PC-3 (cell line): ENCODE results near the gene DOCK8. TPM values are rescaled to one million over a fixed set of nuclear protein-coding genes. Genes with fewer than 3 reads are reported as not detected.
A peak's percentile ranks its signal among the peaks of the same experiment; 100 is the strongest.

ENCODE experiments used
- ATAC-seq: fragments of 200-7000 bp; cut with Tn5 transposase; 2 replicates; pipeline ENCODE4 v1.9.1; 2020; ENCODE audit warnings: mild to moderate bottlenecking, moderate library complexity
- BruUV-seq: library from RNA; stranded (reverse); fragments of 400-500 nt; replicated peaks from 2 replicates; lab custom pipeline; 2021; lab: Mats Ljungman, UMichigan
- CTCF ChIA-PET: fragments of 300-600 bp; sonication (Branson Sonifier 250); formaldehyde crosslinking; loops from one replicate; lab custom pipeline; 2022; ENCODE audit warnings: antibody characterized with exemption; lab: Charles Lee
- POLR2A ChIA-PET: fragments of 300-600 bp; sonication (Branson Sonifier 250); formaldehyde crosslinking; loops from one replicate; lab custom pipeline; 2022; ENCODE audit warnings: antibody characterized with exemption; ENCODE audit not compliant: unreplicated experiment; lab: Charles Lee
- DNase-seq: peaks from one replicate; pipeline ENCODE4 v3.0.0-alpha.2; 2015
- H2AFZ ChIP-seq: fragments of 300-600 bp; sonication (generic); 2 replicates; pipeline ENCODE4 v1.6.0; 2016; ENCODE audit warnings: antibody characterized with exemption, low read length
- H3F3A ChIP-seq: fragments of 300-600 bp; sonication (generic); one replicate; pipeline ENCODE4 v1.6.0; 2017; ENCODE audit warnings: antibody characterized with exemption, low read length, control low read depth, mild to moderate bottlenecking; ENCODE audit not compliant: unreplicated experiment
- H3K27ac ChIP-seq: fragments of 300-600 bp; sonication (generic); 2 replicates; pipeline ENCODE4 v1.5.1; 2016; ENCODE audit warnings: mild to moderate bottlenecking, low read length
- H3K27me3 ChIP-seq: fragments of 300-600 bp; sonication (generic); 2 replicates; pipeline ENCODE4 v1.6.1; 2016; ENCODE audit warnings: low read length, mixed read lengths
- H3K36me3 ChIP-seq: fragments of 300-600 bp; sonication (generic); 2 replicates; pipeline ENCODE4 v1.6.1; 2016; ENCODE audit warnings: low read depth, mixed run types, low read length, mixed read lengths
- H3K4me1 ChIP-seq: fragments of 300-600 bp; sonication (generic); 2 replicates; pipeline ENCODE4 v1.5.1; 2016; ENCODE audit warnings: low read length; ENCODE audit not compliant: insufficient read depth
- H3K4me2 ChIP-seq: fragments of 300-600 bp; sonication (generic); 2 replicates; pipeline ENCODE4 v1.6.0; 2016; ENCODE audit warnings: low read length
- H3K4me3 ChIP-seq: fragments of 300-600 bp; sonication (generic); 2 replicates; pipeline ENCODE4 v1.5.1; 2016; ENCODE audit warnings: mild to moderate bottlenecking, low read length, mixed read lengths
- H3K79me2 ChIP-seq: fragments of 300-600 bp; sonication (generic); 2 replicates; pipeline ENCODE4 v1.6.1; 2017; ENCODE audit warnings: low read length, mixed read lengths
- H3K9ac ChIP-seq: fragments of 300-600 bp; sonication (generic); 2 replicates; pipeline ENCODE4 v1.6.0; 2016; ENCODE audit warnings: mild to moderate bottlenecking, low read length
- H3K9me2 ChIP-seq: fragments of 300-600 bp; sonication (generic); replicated peaks from 2 replicates; pipeline ENCODE4 v1.6.1; 2016; ENCODE audit warnings: mixed run types, low read length, mixed read lengths
- H3K9me3 ChIP-seq: fragments of 300-600 bp; sonication (generic); 2 replicates; pipeline ENCODE4 v1.6.1; 2016; ENCODE audit warnings: low read length, mixed read lengths
- H4K20me1 ChIP-seq: fragments of 300-600 bp; sonication (generic); 2 replicates; pipeline ENCODE4 v1.6.1; 2016; ENCODE audit warnings: low read length, mixed read lengths
- EZH2 ChIP-seq: fragments of 300-600 bp; sonication (generic); IDR thresholded peaks from one replicate; pipeline ENCODE4 v1.6.1; 2017; ENCODE audit warnings: antibody characterized with exemption, mild to moderate bottlenecking, low read length; ENCODE audit not compliant: unreplicated experiment
- EZH2phosphoT487 ChIP-seq: fragments of 300-600 bp; sonication (generic); IDR thresholded peaks from 2 replicates; pipeline ENCODE4 v1.6.1; 2018; ENCODE audit warnings: mild to moderate bottlenecking, antibody characterized with exemption, low read length, borderline replicate concordance
- intact Hi-C: fragments of 100-400 bp; cut with micrococcal nuclease; formaldehyde crosslinking; loops from 2 replicates; pipeline ENCODE4 v1.9.0; 2023
- total RNA-seq: library from RNA; depleted of rRNA; stranded (reverse); fragments of >200 nt; gene quantifications from 2 replicates; pipeline ENCODE4 v1.2.3, GENCODE V29; 2014
- TF ChIP-seq, protein P1 (sequence below): fragments of 300-600 bp; sonication (generic); conservative IDR thresholded peaks from 2 replicates; pipeline ENCODE4 v1.5.1; 2017; ENCODE audit warnings: antibody characterized with exemption, low read depth, mild to moderate bottlenecking, low read length

DOCK8 gene
- total RNA-seq, 1 experiment from 2014 or later: 1.9 TPM

DNA sequence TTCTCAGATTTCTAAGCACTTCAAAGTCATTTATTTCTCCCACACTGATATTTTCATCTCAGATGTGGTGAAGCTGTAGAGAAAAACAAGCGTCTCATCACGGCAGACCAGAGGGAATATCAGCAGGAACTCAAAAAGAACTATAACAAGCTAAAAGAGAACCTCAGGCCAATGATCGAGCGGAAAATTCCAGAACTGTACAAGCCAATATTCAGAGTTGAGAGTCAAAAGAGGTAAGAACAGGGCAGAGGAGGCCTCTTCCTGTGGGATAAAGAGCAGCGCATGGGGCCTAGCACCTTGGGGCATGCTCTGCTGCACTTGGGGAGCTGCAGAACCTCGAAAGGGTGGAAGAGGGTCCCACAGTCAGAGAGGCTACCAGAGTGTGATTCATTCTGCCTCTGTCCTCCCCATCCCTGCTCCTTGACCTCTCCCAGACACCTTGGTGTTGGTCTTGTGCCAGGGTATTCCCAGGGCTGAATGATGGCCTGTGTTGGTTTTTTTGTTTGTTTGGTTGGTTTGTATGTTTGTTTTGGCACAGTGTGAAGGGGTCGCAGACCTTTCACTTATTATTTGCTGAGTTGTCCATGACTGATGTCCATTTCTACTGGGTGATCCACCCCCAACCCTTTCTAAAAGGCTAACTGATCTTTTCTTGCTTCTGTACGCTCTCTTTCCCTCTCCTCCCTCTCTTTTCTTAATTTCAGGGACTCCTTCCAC is 248.9 kb downstream of the DOCK8 start:
- TF ChIP-seq EZH2phosphoT487 (no peak), EZH2 (no peak)
- TF ChIP-seq, protein P1, sequence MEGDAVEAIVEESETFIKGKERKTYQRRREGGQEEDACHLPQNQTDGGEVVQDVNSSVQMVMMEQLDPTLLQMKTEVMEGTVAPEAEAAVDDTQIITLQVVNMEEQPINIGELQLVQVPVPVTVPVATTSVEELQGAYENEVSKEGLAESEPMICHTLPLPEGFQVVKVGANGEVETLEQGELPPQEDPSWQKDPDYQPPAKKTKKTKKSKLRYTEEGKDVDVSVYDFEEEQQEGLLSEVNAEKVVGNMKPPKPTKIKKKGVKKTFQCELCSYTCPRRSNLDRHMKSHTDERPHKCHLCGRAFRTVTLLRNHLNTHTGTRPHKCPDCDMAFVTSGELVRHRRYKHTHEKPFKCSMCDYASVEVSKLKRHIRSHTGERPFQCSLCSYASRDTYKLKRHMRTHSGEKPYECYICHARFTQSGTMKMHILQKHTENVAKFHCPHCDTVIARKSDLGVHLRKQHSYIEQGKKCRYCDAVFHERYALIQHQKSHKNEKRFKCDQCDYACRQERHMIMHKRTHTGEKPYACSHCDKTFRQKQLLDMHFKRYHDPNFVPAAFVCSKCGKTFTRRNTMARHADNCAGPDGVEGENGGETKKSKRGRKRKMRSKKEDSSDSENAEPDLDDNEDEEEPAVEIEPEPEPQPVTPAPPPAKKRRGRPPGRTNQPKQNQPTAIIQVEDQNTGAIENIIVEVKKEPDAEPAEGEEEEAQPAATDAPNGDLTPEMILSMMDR: no peak
- Histone ChIP-seq H3K4me1 (peaks cover 14% of the 10 kb centered on the region), H2AFZ (no peak overlapping the region), H3K27ac (peak overlapping the region; percentile 37), H3F3A (no peaks in the 10 kb centered on the region), H3K27me3 (no peaks in the 10 kb centered on the region), H3K36me3 (no peaks in the 10 kb centered on the region), H3K9me3 (no peaks in the 10 kb centered on the region), H3K4me3 (no peak overlapping the region), H3K4me2 (0 out of 2 replicates have a peak overlapping the region, but pooled peaks have one; percentile 15), H3K79me2 (no peaks in the 10 kb centered on the region), H4K20me1 (no peaks in the 10 kb centered on the region), H3K9me2 (no peaks in the 10 kb centered on the region), H3K9ac (no peak overlapping the region)
- DNase-seq (peak; percentile 55), ATAC-seq (peak; percentile 58; the same call in 1 of the 2 replicates)
- ChIA-PET CTCF (no interaction called here), POLR2A (no interaction called here)
- intact Hi-C loops: no loop called here
- BruUV-seq: no TSS peak

DNA sequence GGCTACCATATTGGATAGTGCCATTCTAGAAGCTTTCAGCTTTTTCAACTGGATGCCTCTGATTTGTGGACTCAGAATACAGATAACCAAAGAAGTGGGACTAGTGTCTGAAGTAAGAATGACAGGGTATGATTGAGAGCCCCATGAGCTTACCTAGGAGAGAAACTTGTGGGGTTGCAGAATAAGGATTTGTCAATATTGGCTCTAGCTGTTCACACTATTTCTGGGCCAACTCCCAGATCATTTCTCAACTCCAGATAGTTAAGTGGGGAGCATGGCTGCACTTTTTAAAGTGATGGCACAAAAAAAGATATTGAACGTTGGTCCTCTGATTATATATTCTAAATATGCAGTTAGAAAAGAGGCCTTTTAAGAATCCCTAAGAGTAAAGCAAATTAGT is 252.1 kb downstream of the DOCK8 start:
- ChIA-PET CTCF (no interaction called here), POLR2A (no interaction called here)
- H3K4me3 ChIP-seq: no peak overlapping the region
- no TSS peak for BruUV-seq
- H2AFZ ChIP-seq: no peak overlapping the region
- no peak overlapping the region for H3K27ac ChIP-seq
- H3K9me2 ChIP-seq: no peaks in the 10 kb centered on the region
- H3K9ac ChIP-seq: no peak overlapping the region
- H3K4me2 ChIP-seq: no peak overlapping the region
- intact Hi-C loops: no loop called here
- TF ChIP-seq, protein P1: no peak
- no peak for TF ChIP-seq EZH2
- no peak for TF ChIP-seq EZH2phosphoT487
- no peaks in the 10 kb centered on the region for H3K79me2 ChIP-seq
- no peaks in the 10 kb centered on the region for H3K9me3 ChIP-seq
- H3F3A ChIP-seq: no peaks in the 10 kb centered on the region
- no peaks in the 10 kb centered on the region for H4K20me1 ChIP-seq
- ATAC-seq (no peak), DNase-seq (no peak)
- peaks cover 40% of the 10 kb centered on the region for H3K4me1 ChIP-seq
- H3K36me3 ChIP-seq: no peaks in the 10 kb centered on the region
- no peaks in the 10 kb centered on the region for H3K27me3 ChIP-seq
